ENCODE measurements around the gene CHEK2.
"Not testable (repeated sequence)": the region's sequence is repeated elsewhere in the genome, so short reads cannot be mapped to it uniquely, and the experiment has no call there.

CHEK2 gene

GRCh38 chr22:28768701-28769393 is 27.2 kb upstream of the CHEK2 start:
- ChIA-PET CTCF (no interaction called here), POLR2A (no interaction called here)
- DNase-seq (ENCODE audit: extremely low spot score) = no peak
- TF ChIP-seq CTCF (IDR thresholded peaks at IDR 0.05; ENCODE audit: control extremely low read depth, extremely low read depth, low read depth, missing control alignments) = no peak

- CTCF ChIA-PET = interaction anchor here (1.2 to 1.3 kb wide), 2 partner anchors 17 to 23 kb away, joined by 3 to 4 read pairs; no protein-coding TSS in a partner anchor
- POLR2A ChIA-PET = interaction anchor here (0.5 kb wide), 1 partner anchor 70 kb away, joined by 4 read pairs; no protein-coding TSS in a partner anchor
- no peak for TF ChIP-seq CTCF (IDR thresholded peaks at IDR 0.05; ENCODE audit: control extremely low read depth, extremely low read depth, low read depth, missing control alignments)
- DNase-seq (ENCODE audit: extremely low spot score) = no peak
Measured at GRCh38 chr22:28766628-28767027, 25.0 kb upstream of the CHEK2 start.

- CTCF ChIA-PET = interaction anchor here (1.4 to 1.7 kb wide), 2 partner anchors 12 to 161 kb away, joined by 3 to 4 read pairs; no protein-coding TSS in a partner anchor
- POLR2A ChIA-PET; DNase-seq (ENCODE audit: extremely low spot score): not testable (repeated sequence)
Measured at GRCh38 chr22:28762000-28762399, 20.4 kb upstream of the CHEK2 start.

GRCh38 chr22:28761449-28761755 is 19.8 kb upstream of the CHEK2 start:
- CTCF ChIA-PET = interaction anchor here (1.4 to 1.7 kb wide), 3 partner anchors 11 to 160 kb away, joined by 3 to 5 read pairs (median 4); partner anchors contain the start of gene CCDC117
- POLR2A ChIA-PET = interaction anchor here (0.6 kb wide), 1 partner anchor 41 kb away, joined by 3 read pairs; no protein-coding TSS in a partner anchor
- no peak for DNase-seq (ENCODE audit: extremely low spot score)
- TF ChIP-seq CTCF (IDR thresholded peaks at IDR 0.05; ENCODE audit: control extremely low read depth, extremely low read depth, low read depth, missing control alignments) = no peak

- no peak for DNase-seq (ENCODE audit: extremely low spot score)
- ChIA-PET POLR2A (no interaction called here), CTCF (interaction anchor here (0.9 to 1.7 kb wide), 4 partner anchors 11 to 159 kb away, joined by 3 to 5 read pairs (median 4); partner anchors contain the start of gene CCDC117)
- TF ChIP-seq CTCF (IDR thresholded peaks at IDR 0.05; ENCODE audit: control extremely low read depth, extremely low read depth, low read depth, missing control alignments) = no peak
Measured at GRCh38 chr22:28759861-28760560, 18.4 kb upstream of the CHEK2 start.

GRCh38 chr22:28754512-28754911 is 12.9 kb upstream of the CHEK2 start:
- POLR2A ChIA-PET; DNase-seq (ENCODE audit: extremely low spot score): not testable (repeated sequence)
- CTCF ChIA-PET = interaction anchor here (1.5 kb wide), 1 partner anchor 26 kb away, joined by 3 read pairs; no protein-coding TSS in a partner anchor

- CTCF ChIA-PET = interaction anchor here (1.3 to 1.4 kb wide), 2 partner anchors 11 to 141 kb away, joined by 3 read pairs; no protein-coding TSS in a partner anchor
- no peak for TF ChIP-seq CTCF (IDR thresholded peaks at IDR 0.05; ENCODE audit: control extremely low read depth, extremely low read depth, low read depth, missing control alignments)
- DNase-seq (ENCODE audit: extremely low spot score) = no peak
- POLR2A ChIA-PET = no interaction called here
Measured at GRCh38 chr22:28750471-28750881, 8.9 kb upstream of the CHEK2 start.

All from GM10248 (cell line).